HCT116 (cell line): ENCODE measurements around the gene ARL5A. TPM values are rescaled to one million over a fixed set of nuclear protein-coding genes. Genes with fewer than 3 reads are reported as not detected.

Source experiments
- ATAC-seq: fragments of 200-7000 bp; cut with Tn5 transposase; 2 replicates; pipeline ENCODE4 v1.9.1; 2020; ENCODE audit warnings: mild to moderate bottlenecking, moderate library complexity
- BruUV-seq: library from RNA; stranded (reverse); fragments of 400-500 nt; replicated peaks from 2 replicates; lab custom pipeline; 2021; lab: Mats Ljungman, UMichigan
- CTCF ChIA-PET: fragments of 300-600 bp; sonication (Branson Sonifier 250); formaldehyde crosslinking; loops from one replicate; lab custom pipeline; 2021; ENCODE audit warnings: antibody characterized with exemption; lab: Charles Lee
- POLR2A ChIA-PET: fragments of 300-600, 350-600 bp; sonication (Branson Sonifier 250); formaldehyde crosslinking; loops from one replicate; lab custom pipeline; 2021; ENCODE audit warnings: antibody characterized with exemption; lab: Charles Lee
- RAD21 ChIA-PET, 2 experiments: fragments of 300-600 bp; sonication (Branson Sonifier 250); formaldehyde crosslinking; loops; one replicate each; lab custom pipeline; 2023; ENCODE audit warnings: low total read pairs in 2 of 2; ENCODE audit not compliant: uncharacterized antibody in 2 of 2, unreplicated experiment in 2 of 2, low non-redundant PET in 1 of 2; lab: Charles Lee
- DNase-seq: peaks from one replicate; pipeline ENCODE4 v3.0.0-alpha.2; 2010; ENCODE audit warnings: low read depth, low spot score
- H2AFZ ChIP-seq: fragments of 200-600 bp; shearing (Covaris generic), sonication (generic); 2 replicates; pipeline ENCODE4 v1.6.1; 2017; ENCODE audit warnings: low read depth, mixed run types, mixed read lengths, antibody characterized with exemption, low read length; ENCODE audit not compliant: poor library complexity, severe bottlenecking
- H3K27ac ChIP-seq: 2 replicates; pipeline ENCODE4 v1.5.1; 2012; ENCODE audit warnings: low read depth, low read length
- H3K27me3 ChIP-seq: fragments of 200-600 bp; sonication (generic); 2 replicates; pipeline ENCODE4 v1.6.1; 2016; ENCODE audit warnings: mixed run types, low read length, mixed read lengths; ENCODE audit not compliant: insufficient read depth
- H3K36me3 ChIP-seq, 2 experiments: fragments of 200-500 bp in 1 of 2; fragments of 200-600 bp in 1 of 2; sonication (Bioruptor generic) in 1 of 2; sonication (generic) in 1 of 2; 2 replicates each; pipeline versions ENCODE4 v1.5.1 to v1.6.1; 2014 to 2016; ENCODE audit warnings: low read length in 2 of 2, inconsistent platforms in 1 of 2, mixed read lengths in 1 of 2, mixed run types in 1 of 2; ENCODE audit not compliant: insufficient read depth in 2 of 2, control insufficient read depth in 1 of 2
- H3K4me1 ChIP-seq, 2 experiments: fragments of 200-600 bp in 1 of 2; sonication (generic) in 1 of 2; 2 replicates each; pipeline versions ENCODE4 v1.5.1 to v1.6.1; 2012 to 2017; ENCODE audit warnings: low read length in 2 of 2, inconsistent platforms in 1 of 2, mild to moderate bottlenecking in 1 of 2, mixed read lengths in 1 of 2, mixed run types in 1 of 2, moderate library complexity in 1 of 2; ENCODE audit not compliant: insufficient read depth in 2 of 2, control insufficient read depth in 1 of 2
- H3K4me2 ChIP-seq: fragments of 200-600 bp; sonication (generic); 2 replicates; pipeline ENCODE4 v1.6.1; 2017; ENCODE audit warnings: mixed run types, low read length, mixed read lengths
- H3K4me3 ChIP-seq, 2 experiments: fragments of 200-600 bp in 1 of 2; sonication (generic) in 1 of 2; replicated peaks in 1 of 2; 2 replicates each; pipeline ENCODE4 v1.5.1; 2011 to 2016; ENCODE audit warnings: low read length in 2 of 2, control low read depth in 1 of 2, low read depth in 1 of 2, mild to moderate bottlenecking in 1 of 2, mixed read lengths in 1 of 2, mixed run types in 1 of 2
- H3K79me2 ChIP-seq: fragments of 200-600 bp; sonication (generic); 2 replicates; pipeline ENCODE4 v1.6.1; 2017; ENCODE audit warnings: mild to moderate bottlenecking, mixed run types, low read length, moderate library complexity, mixed read lengths; ENCODE audit not compliant: insufficient read depth
- H3K9ac ChIP-seq: fragments of 200-600 bp; sonication (generic); 2 replicates; pipeline ENCODE4 v1.6.1; 2016; ENCODE audit warnings: low read length, mixed read lengths
- H3K9me2 ChIP-seq: fragments of 200-600 bp; sonication (generic), shearing (Covaris generic); 2 replicates; pipeline ENCODE4 v1.6.1; 2017; ENCODE audit warnings: mixed run types, mild to moderate bottlenecking, moderate library complexity; ENCODE audit not compliant: insufficient read depth
- H3K9me3 ChIP-seq, 2 experiments: fragments of 200-500 bp in 1 of 2; fragments of 200-600 bp in 1 of 2; sonication (Bioruptor generic) in 1 of 2; sonication (generic) in 1 of 2; 2 replicates each; pipeline ENCODE4 v1.6.1; 2014 to 2017; ENCODE audit warnings: low read length in 2 of 2, mixed read lengths in 2 of 2, inconsistent platforms in 1 of 2, low read depth in 1 of 2, mild to moderate bottlenecking in 1 of 2, mixed run types in 1 of 2, moderate library complexity in 1 of 2; ENCODE audit not compliant: control insufficient read depth in 1 of 2, insufficient read depth in 1 of 2
- H4K20me1 ChIP-seq: fragments of 200-600 bp; sonication (generic), shearing (Covaris generic); 2 replicates; pipeline ENCODE4 v1.6.1; 2017; ENCODE audit warnings: mixed run types, mild to moderate bottlenecking, moderate library complexity; ENCODE audit not compliant: insufficient read depth
- EGR1 ChIP-seq: IDR thresholded peaks from 2 replicates; pipeline ENCODE4 v1.6.1; 2012; ENCODE audit warnings: low read depth
- EZH2 ChIP-seq: fragments of 200-600 bp; sonication (generic); IDR thresholded peaks from 2 replicates; pipeline ENCODE4 v1.6.1; 2017; ENCODE audit warnings: antibody characterized with exemption, mixed run types
- EZH2phosphoT487 ChIP-seq: fragments of 200-600 bp; IDR thresholded peaks from 2 replicates; pipeline ENCODE4 v1.6.1; 2018; ENCODE audit warnings: antibody characterized with exemption, borderline replicate concordance
- JUND ChIP-seq: IDR thresholded peaks from 2 replicates; pipeline ENCODE4 v1.6.1; 2012
- RAD21 ChIP-seq: IDR thresholded peaks from 2 replicates; pipeline ENCODE4 v1.6.1; 2012; ENCODE audit warnings: low read depth, mild to moderate bottlenecking
- SIN3A ChIP-seq: IDR thresholded peaks from 2 replicates; pipeline ENCODE4 v1.6.1; 2012; ENCODE audit warnings: low read depth
- SP1 ChIP-seq: IDR thresholded peaks from 2 replicates; pipeline ENCODE4 v1.6.1; 2012; ENCODE audit warnings: low read depth
- SRF ChIP-seq: IDR thresholded peaks from 2 replicates; pipeline ENCODE4 v1.6.1; 2012; ENCODE audit warnings: low read depth
- TCF7L2 ChIP-seq: IDR thresholded peaks from 2 replicates; pipeline ENCODE4 v1.7.0; 2011; ENCODE audit warnings: borderline replicate concordance, inconsistent platforms; ENCODE audit not compliant: insufficient read depth, insufficient read length; ENCODE audit errors: extremely low read depth
- intact Hi-C: fragments of 100-400 bp; cut with micrococcal nuclease; formaldehyde crosslinking; loops from 2 replicates; pipeline ENCODE4 v1.10.0; 2022
- total RNA-seq: library from RNA; stranded (reverse); gene quantifications from one replicate; pipeline ENCODE4 v1.2.1, GENCODE V29; 2021; ENCODE audit not compliant: unreplicated experiment
- TF ChIP-seq, protein P1 (sequence below): IDR thresholded peaks from 2 replicates; pipeline ENCODE4 v1.6.1; 2012
- TF ChIP-seq, protein P2 (sequence below): IDR thresholded peaks from 2 replicates; pipeline ENCODE4 v1.6.1; 2012

Gene ARL5A
- total RNA-seq, 1 experiment from 2014 or later, result 74.4 TPM

DNA sequence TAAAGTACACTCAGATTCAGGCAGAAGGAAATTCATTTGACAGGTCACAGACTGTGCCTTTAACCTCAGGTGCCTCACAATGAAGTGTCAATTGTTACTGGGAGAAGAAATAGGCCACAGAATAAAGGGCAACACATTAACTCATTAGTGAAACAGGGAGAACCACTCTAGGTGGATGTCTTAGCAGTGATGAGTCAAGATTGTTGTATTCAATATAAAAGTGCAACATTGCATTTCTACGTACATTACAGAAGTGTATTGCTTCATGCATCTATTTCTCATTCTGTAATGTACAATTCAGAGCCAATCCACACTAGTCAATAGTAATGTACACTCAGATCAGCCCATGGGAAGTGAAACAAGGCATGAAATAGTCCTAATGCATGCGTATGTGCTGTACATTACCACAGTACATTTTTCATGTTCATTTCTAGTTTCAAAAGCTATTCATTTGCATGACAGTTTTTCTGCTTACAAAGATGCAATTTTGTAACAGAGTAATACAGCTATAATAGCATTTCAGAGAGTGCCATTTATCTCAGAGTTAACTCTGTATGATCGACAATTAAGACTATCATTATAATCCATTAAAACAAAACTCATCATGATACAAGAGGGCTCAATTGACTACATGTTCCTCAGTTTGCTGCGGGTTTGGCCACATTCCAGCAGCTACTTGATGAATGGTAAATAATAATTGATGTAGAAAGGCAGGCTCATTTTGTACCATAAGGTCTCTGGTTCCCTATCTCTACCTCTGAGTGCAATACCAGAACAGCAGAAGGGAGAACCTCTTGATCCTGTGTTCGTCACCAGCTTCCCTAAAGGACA lies 12.2 kb upstream of the ARL5A start:
- RAD21 ChIA-PET, result no interaction called here

GRCh38 chr2:151837926-151838325 lies 9.7 kb upstream of the ARL5A start:
- no peak overlapping the region for H2AFZ ChIP-seq
- H3K4me2 ChIP-seq, result no peak overlapping the region
- no peak overlapping the region for H3K4me3 ChIP-seq
- no peak for ATAC-seq
- no peaks in the 10 kb centered on the region for H3K79me2 ChIP-seq
- no peaks in the 10 kb centered on the region for H3K9me3 ChIP-seq
- CTCF ChIA-PET, result no interaction called here
- no peaks in the 10 kb centered on the region for H4K20me1 ChIP-seq
- intact Hi-C loops, result no loop called here
- no peaks in the 10 kb centered on the region for H3K36me3 ChIP-seq
- H3K27ac ChIP-seq, result no peak overlapping the region
- POLR2A ChIA-PET, result interaction anchor here (1.6 kb wide), 1 partner anchor 10 kb away, joined by 3 read pairs; the partner anchor contains the start of gene ARL5A
- H3K9ac ChIP-seq, result no peak overlapping the region
- H3K27me3 ChIP-seq, result no peaks in the 10 kb centered on the region
- DNase-seq, result no peak
- no peaks in the 10 kb centered on the region for H3K4me1 ChIP-seq
- BruUV-seq, result no TSS peak
- TF ChIP-seq SRF (no peak), EZH2 (no peak), EZH2phosphoT487 (no peak), SIN3A (no peak), RAD21 (no peak), TCF7L2 (no peak), JUND (no peak)
- TF ChIP-seq, protein P1, sequence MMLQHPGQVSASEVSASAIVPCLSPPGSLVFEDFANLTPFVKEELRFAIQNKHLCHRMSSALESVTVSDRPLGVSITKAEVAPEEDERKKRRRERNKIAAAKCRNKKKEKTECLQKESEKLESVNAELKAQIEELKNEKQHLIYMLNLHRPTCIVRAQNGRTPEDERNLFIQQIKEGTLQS, result no peak
- TF ChIP-seq, protein P2, sequence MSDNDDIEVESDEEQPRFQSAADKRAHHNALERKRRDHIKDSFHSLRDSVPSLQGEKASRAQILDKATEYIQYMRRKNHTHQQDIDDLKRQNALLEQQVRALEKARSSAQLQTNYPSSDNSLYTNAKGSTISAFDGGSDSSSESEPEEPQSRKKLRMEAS, result no peak
- no peaks in the 10 kb centered on the region for H3K9me2 ChIP-seq
- RAD21 ChIA-PET, result no interaction called here

More for the DNA sequence above, 12.2 kb upstream of the ARL5A start:
- Histone ChIP-seq H3K27ac (no peak overlapping the region), H3K27me3 (no peaks in the 10 kb centered on the region), H3K9me2 (no peaks in the 10 kb centered on the region), H3K9ac (no peak overlapping the region), H3K4me3 (no peak overlapping the region), H3K9me3 (no peaks in the 10 kb centered on the region), H4K20me1 (no peaks in the 10 kb centered on the region)
- no peak for DNase-seq
- POLR2A ChIA-PET, result no interaction called here
- no peak for ATAC-seq
- TF ChIP-seq RAD21 (no peak), TCF7L2 (no peak), SP1 (no peak), EGR1 (no peak)
- TF ChIP-seq, all 23 proteins: peak for 0
- Histone ChIP-seq H3K79me2 (no peaks in the 10 kb centered on the region), H3K36me3 (no peaks in the 10 kb centered on the region), H3K4me1 (no peaks in the 10 kb centered on the region), H3K4me2 (no peak overlapping the region), H2AFZ (no peak overlapping the region)
- no TSS peak for BruUV-seq
- intact Hi-C loops, result no loop called here
- CTCF ChIA-PET, result no interaction called here
